GM12878 (cell line): ENCODE results near the gene C1QB.

Source experiments
- BRCA1 ChIP-seq: IDR thresholded peaks from 2 replicates; pipeline ENCODE4 v1.6.1; 2011; ENCODE audit warnings: low read depth, low read length, improper control_type of control experiment
- ESRRA ChIP-seq: IDR thresholded peaks from 2 replicates; pipeline ENCODE4 v1.6.1; 2012; ENCODE audit warnings: mild to moderate bottlenecking, low read length, improper control_type of control experiment
- EZH2 ChIP-seq: IDR thresholded peaks from 2 replicates; pipeline ENCODE4 v1.6.1; 2012; ENCODE audit warnings: low read depth, mild to moderate bottlenecking, control low read depth, inconsistent platforms, low read length, borderline replicate concordance; ENCODE audit not compliant: control insufficient read depth
- HCFC1 ChIP-seq: fragments of 150-350 bp; IDR thresholded peaks from 2 replicates; pipeline ENCODE4 v1.6.1; 2014; ENCODE audit warnings: low read length
- KAT2A ChIP-seq: conservative IDR thresholded peaks from 2 replicates; pipeline ENCODE4 v1.6.1; 2011; ENCODE audit warnings: low read depth, low read length; ENCODE audit not compliant: control insufficient read depth
- MYB ChIP-seq: fragments of 150-350 bp; IDR thresholded peaks from 2 replicates; pipeline ENCODE4 v1.6.1; 2014; ENCODE audit warnings: mild to moderate bottlenecking, low read depth, low read length, borderline replicate concordance
- POLR2A ChIP-seq: IDR thresholded peaks from 2 replicates; pipeline ENCODE4 v1.6.1; 2011; ENCODE audit warnings: low read depth, mild to moderate bottlenecking, low read length
- SMAD5 ChIP-seq: IDR thresholded peaks from 2 replicates; pipeline ENCODE4 v1.6.1; 2016; ENCODE audit warnings: antibody characterized with exemption, low read depth
- SP1 ChIP-seq: IDR thresholded peaks from one replicate; pipeline ENCODE4 v1.6.1; 2011; ENCODE audit warnings: low read depth, low read length
- ZNF274 ChIP-seq: IDR thresholded peaks from one replicate; pipeline ENCODE4 v1.8.0; 2011; ENCODE audit not compliant: insufficient read length, insufficient read depth
- TF ChIP-seq, protein P1 (sequence below), 3 experiments: IDR thresholded peaks in 2 of 3; conservative IDR thresholded peaks in 1 of 3; 2 replicates each; pipeline ENCODE4 v1.5.1; 2011; ENCODE audit warnings: low read depth in 3 of 3, low read length in 3 of 3, mild to moderate bottlenecking in 3 of 3, control low read depth in 2 of 3, moderate library complexity in 2 of 3, inconsistent platforms in 1 of 3, mixed read lengths in 1 of 3; ENCODE audit not compliant: control insufficient read depth in 2 of 3, insufficient read depth in 1 of 3; ENCODE audit errors: extremely low read depth in 1 of 3
- TF ChIP-seq, protein P2 (sequence below): fragments of 450-650 bp; IDR thresholded peaks from 2 replicates; pipeline ENCODE4 v1.6.1; 2017; ENCODE audit warnings: mild to moderate bottlenecking, moderate library complexity
- TF ChIP-seq, protein P3 (sequence below): fragments of 450-650 bp; IDR thresholded peaks from 2 replicates; pipeline ENCODE4 v1.6.1; 2018; ENCODE audit warnings: mild to moderate bottlenecking, low read depth, moderate library complexity; ENCODE audit not compliant: partially characterized antibody

DNA sequence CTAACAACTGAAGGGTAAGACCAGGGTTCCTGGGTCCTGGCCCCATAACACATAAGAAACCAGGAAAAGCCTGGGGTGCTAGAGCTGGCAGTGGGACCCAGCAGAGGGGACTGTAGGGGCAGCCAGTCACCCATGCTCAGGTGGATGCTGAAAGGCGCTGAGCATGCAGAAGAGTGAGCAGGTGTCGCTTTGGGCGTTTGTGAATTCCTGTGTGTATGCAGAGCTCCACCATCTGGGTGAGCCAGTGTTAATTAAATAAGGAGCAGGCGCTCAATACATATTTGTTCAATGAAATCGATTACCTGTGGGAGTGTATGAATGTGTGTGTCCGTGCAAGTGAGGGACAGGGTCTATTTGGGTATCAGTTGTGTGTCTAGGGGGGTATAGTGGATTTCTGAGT lies 16.1 kb upstream of the C1QB start:
- TF ChIP-seq, protein P1, sequence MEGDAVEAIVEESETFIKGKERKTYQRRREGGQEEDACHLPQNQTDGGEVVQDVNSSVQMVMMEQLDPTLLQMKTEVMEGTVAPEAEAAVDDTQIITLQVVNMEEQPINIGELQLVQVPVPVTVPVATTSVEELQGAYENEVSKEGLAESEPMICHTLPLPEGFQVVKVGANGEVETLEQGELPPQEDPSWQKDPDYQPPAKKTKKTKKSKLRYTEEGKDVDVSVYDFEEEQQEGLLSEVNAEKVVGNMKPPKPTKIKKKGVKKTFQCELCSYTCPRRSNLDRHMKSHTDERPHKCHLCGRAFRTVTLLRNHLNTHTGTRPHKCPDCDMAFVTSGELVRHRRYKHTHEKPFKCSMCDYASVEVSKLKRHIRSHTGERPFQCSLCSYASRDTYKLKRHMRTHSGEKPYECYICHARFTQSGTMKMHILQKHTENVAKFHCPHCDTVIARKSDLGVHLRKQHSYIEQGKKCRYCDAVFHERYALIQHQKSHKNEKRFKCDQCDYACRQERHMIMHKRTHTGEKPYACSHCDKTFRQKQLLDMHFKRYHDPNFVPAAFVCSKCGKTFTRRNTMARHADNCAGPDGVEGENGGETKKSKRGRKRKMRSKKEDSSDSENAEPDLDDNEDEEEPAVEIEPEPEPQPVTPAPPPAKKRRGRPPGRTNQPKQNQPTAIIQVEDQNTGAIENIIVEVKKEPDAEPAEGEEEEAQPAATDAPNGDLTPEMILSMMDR (IDR thresholded peaks at IDR 0.05 in 2 of 3, conservative IDR thresholded peaks at IDR 0.05 in 1 of 3; ENCODE audit: control insufficient read depth in 2 of 3, extremely low read depth in 1 of 3, insufficient read depth in 1 of 3, low read depth in 3 of 3, low read length in 3 of 3) = 0 out of 6 replicates have a peak, but pooled peaks of 1 of the 3 experiments have one; percentile 0
- TF ChIP-seq HCFC1 (no peak), ZNF274 (no peak), POLR2A (no peak), KAT2A (no peak), ESRRA (no peak), BRCA1 (no peak), MYB (no peak), SMAD5 (no peak), SP1 (no peak), EZH2 (no peak)
- TF ChIP-seq, protein P2, sequence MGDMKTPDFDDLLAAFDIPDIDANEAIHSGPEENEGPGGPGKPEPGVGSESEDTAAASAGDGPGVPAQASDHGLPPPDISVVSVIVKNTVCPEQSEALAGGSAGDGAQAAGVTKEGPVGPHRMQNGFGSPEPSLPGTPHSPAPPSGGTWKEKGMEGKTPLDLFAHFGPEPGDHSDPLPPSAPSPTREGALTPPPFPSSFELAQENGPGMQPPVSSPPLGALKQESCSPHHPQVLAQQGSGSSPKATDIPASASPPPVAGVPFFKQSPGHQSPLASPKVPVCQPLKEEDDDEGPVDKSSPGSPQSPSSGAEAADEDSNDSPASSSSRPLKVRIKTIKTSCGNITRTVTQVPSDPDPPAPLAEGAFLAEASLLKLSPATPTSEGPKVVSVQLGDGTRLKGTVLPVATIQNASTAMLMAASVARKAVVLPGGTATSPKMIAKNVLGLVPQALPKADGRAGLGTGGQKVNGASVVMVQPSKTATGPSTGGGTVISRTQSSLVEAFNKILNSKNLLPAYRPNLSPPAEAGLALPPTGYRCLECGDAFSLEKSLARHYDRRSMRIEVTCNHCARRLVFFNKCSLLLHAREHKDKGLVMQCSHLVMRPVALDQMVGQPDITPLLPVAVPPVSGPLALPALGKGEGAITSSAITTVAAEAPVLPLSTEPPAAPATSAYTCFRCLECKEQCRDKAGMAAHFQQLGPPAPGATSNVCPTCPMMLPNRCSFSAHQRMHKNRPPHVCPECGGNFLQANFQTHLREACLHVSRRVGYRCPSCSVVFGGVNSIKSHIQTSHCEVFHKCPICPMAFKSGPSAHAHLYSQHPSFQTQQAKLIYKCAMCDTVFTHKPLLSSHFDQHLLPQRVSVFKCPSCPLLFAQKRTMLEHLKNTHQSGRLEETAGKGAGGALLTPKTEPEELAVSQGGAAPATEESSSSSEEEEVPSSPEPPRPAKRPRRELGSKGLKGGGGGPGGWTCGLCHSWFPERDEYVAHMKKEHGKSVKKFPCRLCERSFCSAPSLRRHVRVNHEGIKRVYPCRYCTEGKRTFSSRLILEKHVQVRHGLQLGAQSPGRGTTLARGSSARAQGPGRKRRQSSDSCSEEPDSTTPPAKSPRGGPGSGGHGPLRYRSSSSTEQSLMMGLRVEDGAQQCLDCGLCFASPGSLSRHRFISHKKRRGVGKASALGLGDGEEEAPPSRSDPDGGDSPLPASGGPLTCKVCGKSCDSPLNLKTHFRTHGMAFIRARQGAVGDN = no peak
- TF ChIP-seq, protein P3, sequence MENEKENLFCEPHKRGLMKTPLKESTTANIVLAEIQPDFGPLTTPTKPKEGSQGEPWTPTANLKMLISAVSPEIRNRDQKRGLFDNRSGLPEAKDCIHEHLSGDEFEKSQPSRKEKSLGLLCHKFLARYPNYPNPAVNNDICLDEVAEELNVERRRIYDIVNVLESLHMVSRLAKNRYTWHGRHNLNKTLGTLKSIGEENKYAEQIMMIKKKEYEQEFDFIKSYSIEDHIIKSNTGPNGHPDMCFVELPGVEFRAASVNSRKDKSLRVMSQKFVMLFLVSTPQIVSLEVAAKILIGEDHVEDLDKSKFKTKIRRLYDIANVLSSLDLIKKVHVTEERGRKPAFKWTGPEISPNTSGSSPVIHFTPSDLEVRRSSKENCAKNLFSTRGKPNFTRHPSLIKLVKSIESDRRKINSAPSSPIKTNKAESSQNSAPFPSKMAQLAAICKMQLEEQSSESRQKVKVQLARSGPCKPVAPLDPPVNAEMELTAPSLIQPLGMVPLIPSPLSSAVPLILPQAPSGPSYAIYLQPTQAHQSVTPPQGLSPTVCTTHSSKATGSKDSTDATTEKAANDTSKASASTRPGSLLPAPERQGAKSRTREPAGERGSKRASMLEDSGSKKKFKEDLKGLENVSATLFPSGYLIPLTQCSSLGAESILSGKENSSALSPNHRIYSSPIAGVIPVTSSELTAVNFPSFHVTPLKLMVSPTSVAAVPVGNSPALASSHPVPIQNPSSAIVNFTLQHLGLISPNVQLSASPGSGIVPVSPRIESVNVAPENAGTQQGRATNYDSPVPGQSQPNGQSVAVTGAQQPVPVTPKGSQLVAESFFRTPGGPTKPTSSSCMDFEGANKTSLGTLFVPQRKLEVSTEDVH = no peak
